GM15510 (cell line): ENCODE measurements around the gene RHPN2.
A peak's percentile ranks its signal among the peaks of the same experiment; 100 is the strongest.

Source experiments
- POLR2A ChIP-seq: IDR thresholded peaks from 3 replicates; pipeline ENCODE4 v1.6.1; 2011; ENCODE audit warnings: borderline replicate concordance; ENCODE audit not compliant: insufficient read length; ENCODE audit errors: extremely low read depth

The RHPN2 gene

GRCh38 chr19:33085570-33086128, 21.0 kb upstream of the RHPN2 start:
- no peak for TF ChIP-seq POLR2A

- peak; percentile 83 for TF ChIP-seq POLR2A
These were observed 16.3 kb upstream of the RHPN2 start, which contains the start of gene GPATCH1 for GRCh38 chr19:33080761-33081681. Gene GPATCH1, plus strand, starts transcription at chr19:33081181. Its CDS starts 13 bp downstream, at chr19:33081194.

DNA sequence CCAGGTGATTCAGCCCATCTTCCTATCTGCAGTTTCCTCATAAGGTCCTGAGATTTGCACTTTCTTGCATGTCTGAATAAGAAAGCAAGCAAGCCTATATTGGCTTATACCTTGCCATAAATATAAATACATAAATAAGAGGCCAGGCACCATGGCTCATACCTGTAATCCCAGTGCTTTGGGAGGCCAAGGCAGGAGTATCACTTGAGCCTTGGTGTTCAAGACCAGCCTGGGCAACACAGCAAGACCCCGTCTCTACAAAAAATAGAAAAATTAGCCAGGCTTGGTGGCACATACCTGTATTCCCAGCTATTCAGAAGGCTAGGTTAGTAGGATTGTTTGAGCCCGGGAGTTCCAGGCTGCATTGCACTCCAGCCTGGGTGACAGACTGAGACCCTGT, 10.8 kb upstream of the RHPN2 start:
- TF ChIP-seq POLR2A = no peak

DNA sequence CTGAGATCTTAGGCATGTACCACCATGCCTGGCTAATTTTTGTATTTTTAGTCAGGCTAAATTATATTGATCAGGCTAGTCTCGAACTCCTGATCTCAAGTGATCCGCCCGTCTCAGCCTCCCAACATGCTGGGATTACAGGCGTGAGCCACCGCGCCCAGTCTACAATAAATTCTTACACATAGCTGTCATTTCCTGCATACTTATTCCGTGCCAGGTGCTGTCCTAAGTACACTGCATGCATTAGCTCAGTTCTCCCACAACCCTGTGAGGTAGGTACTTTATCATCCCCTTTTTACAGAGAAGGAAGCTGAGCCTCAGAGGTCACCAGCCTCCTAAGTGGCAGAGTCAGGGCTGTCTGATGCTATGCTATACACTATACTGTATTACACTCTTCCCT, 7.2 kb upstream of the RHPN2 start:
- TF ChIP-seq POLR2A = no peak

- no peak for TF ChIP-seq POLR2A
These were observed 2.4 kb upstream of the RHPN2 start for GRCh38 chr19:33067121-33067520.

DNA sequence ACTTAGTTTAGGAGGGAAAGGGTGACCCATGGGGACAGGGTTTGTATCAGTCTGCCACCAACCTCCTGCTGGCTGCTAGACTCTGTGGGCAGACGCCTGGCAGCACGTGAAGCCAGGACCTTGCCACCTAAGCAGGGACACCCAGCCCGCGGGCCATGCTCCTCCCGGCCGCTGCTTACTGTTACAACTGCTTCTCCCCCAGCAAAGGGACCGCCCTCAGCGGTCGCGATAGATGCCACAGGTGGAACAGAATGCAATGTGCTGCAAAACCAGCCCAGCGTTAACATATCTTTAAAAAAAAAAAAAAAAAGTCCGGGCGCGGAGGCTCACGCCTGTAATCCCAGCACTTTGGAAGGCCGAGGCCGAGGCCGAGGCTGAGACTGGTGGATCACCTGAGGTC, 1.9 kb upstream of the RHPN2 start:
- TF ChIP-seq POLR2A = no peak

DNA sequence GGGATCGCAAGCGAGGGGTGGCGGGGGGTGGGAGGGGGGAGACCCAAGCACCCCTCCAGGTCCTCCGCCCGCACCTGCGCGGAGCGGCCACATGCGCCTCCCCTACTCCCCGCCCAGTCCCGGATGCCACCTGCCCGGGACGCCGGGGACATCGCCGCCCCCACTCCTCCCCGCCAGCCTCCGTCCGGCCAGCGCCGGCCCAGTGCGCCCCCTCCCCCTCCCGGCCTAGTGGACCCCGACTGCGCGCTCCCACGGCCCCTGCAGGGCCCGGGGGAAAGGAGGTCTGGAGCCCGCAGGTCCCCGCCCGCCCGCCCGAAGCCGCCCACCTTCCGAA, 263 bp downstream of the RHPN2 start:
- no peak for TF ChIP-seq POLR2A

DNA sequence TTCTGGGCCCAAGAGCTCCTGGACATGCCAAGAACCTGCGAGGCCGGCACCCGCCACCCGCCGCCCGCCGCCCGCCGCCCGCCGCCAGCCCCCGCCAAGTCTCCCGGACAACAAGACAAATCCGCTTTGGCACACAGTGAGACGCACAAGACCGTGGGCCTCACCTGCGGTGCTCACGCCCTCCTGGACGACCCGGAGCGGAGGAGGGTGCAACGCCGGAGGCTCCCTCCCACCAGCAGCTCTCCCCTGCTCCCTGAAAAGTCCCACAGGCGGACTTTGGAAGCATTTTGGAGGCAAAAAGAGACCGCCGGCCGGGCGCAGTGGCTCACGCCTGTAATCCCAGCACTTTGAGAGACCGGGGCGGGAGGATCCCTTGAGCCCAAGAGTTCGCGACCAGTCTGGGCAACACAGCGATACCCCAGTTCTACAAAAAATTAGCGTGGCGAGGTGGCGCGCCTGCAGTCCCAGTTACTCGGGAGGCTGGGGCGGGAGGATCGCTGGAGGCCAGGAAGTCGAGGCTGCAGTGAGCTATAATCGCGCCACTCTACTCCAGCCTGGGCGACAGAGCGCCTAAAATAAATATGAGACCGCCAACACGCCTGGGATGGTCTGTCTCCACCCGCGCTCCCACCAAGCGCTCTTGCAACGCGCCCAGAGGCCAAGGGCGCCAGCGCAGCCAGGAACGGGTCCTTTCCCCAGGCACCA, 783 bp downstream of the RHPN2 start:
- no peak for TF ChIP-seq POLR2A

GRCh38 chr19:33063356-33063752, 1.3 kb downstream of the RHPN2 start:
- no peak for TF ChIP-seq POLR2A

GRCh38 chr19:33062902-33063301, 1.8 kb downstream of the RHPN2 start:
- TF ChIP-seq POLR2A = no peak

DNA sequence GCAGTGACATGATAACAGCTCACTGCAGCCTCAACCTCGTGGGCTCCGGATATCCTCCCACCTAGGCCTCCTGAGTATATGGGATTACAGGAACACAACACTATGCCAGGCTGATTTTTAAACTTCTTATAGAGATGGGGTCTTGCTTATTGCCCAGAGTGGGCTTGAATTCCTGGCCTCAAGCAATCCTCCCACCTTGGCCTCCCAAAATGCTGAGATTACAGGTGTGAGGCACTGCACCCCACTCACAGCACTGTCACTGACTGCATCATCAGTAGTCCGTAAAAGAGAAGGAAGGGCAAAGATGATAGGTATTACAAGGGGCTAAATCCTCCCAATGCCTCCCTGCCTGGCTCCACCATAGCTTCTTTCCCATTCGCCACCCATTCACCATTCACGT, 4.1 kb downstream of the RHPN2 start:
- TF ChIP-seq POLR2A = no peak

DNA sequence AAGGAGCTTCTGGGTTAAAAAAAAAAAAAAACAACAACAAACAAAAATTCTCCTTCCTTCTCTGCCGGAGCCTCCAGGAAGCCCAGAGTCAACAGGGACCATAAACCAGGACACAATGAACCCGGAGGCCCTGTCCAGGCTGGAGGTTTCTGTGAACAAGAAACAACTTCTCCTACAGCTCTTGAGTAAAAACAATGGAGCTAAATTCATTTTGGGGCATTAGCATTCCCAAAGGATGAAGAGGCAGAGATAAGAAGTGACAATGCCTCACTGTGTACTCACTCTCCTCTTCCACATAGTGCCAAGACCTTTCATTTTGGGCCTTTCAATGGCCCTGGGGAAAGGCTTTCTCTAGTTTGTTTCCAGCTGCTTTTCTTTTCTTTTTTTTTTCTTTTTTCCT, 9.0 kb downstream of the RHPN2 start:
- TF ChIP-seq POLR2A = no peak

DNA sequence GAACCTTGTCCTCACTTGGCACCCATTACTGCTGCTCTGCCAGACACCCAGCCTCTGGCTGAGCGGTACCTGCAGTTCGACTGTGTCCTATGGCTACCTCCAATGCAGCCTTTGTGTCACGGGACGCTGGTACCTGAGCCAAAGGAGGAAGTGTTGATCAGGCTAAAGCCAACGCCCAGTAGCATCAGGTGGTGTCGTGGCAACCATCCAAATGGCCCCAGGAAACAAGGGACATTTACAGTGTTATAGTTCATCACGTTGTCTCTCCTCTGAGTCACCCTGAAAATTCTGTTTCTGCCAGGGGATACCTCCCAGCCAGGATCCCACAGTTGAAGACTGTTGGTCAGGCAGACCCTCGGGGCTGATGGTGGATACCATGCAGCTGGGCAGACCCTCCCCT, 10.1 kb downstream of the RHPN2 start:
- no peak for TF ChIP-seq POLR2A

DNA sequence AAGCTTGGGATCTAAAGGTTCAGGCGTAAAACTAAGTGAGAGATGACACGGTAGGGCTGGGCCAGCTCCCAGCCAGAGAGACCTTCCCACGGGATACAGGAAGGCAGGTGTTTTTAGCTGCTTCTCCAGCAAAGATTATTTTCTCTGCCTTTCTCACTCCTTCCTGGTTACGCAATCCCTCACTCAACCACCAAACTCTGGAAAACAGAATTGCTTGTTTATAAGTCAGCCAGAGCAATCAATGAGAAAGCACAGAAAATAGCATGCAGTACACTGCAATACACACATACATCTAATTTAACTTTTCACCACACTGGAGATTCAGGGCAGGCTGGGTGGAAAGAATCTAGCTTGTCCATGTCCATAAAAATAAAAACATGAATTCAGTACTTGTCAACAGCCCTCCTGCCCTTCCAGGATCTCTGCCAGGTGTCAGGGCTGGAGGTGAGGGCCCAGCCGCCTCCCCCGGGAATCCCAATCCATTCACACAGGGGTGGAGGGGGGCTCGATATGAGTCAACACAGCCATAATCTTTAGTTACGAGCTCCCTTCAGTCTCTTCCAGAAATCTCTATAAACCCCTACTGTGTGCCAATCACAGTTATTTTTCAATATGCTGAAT, 12.2 kb downstream of the RHPN2 start:
- no peak for TF ChIP-seq POLR2A

- no peak for TF ChIP-seq POLR2A
These were observed 14.6 kb downstream of the RHPN2 start for GRCh38 chr19:33050110-33050509.

- TF ChIP-seq POLR2A = no peak
These were observed 15.6 kb downstream of the RHPN2 start for GRCh38 chr19:33048806-33049676.
